Heart left ventricle (tissue), 16 donors: ENCODE results near the gene TNFRSF8. TPM values are rescaled to one million over a fixed set of nuclear protein-coding genes. Genes with fewer than 3 reads are reported as not detected.
A peak's percentile ranks its signal among the peaks of the same experiment; 100 is the strongest.
"Not testable (repeated sequence)": the region's sequence is repeated elsewhere in the genome, so short reads cannot be mapped to it uniquely, and the experiment has no call there.

Experiments
- ATAC-seq, 4 donors: fragments of 200-7000 bp; cut with Tn5 transposase; one replicate each; pipeline ENCODE4 v1.9.1; 2020 to 2022; ENCODE audit warnings: moderate library complexity in 4 of 4, mild to moderate bottlenecking in 3 of 4, moderate number of reproducible peaks in 1 of 4
- DNase-seq, 5 donors: peaks; one replicate each; pipeline ENCODE4 v3.0.0-alpha.2; 2020
- H3K27ac ChIP-seq, 12 donors: fragments of 200-600 bp; sonication (generic) in 4 of 12; one replicate each; pipeline versions ENCODE4 v1.5.0 to v1.8.0; 2016 to 2022; ENCODE audit warnings: mild to moderate bottlenecking in 2 of 12
- H3K27me3 ChIP-seq, 9 donors: fragments of 200-600 bp; sonication (generic) in 2 of 9; one replicate each; pipeline versions ENCODE4 v1.5.1 to v1.8.0; 2016 to 2022; ENCODE audit warnings: mild to moderate bottlenecking in 3 of 9
- H3K36me3 ChIP-seq, 9 donors: fragments of 200-600 bp; sonication (generic) in 2 of 9; one replicate each; pipeline versions ENCODE4 v1.5.0 to v1.8.0; 2018 to 2022; ENCODE audit warnings: mild to moderate bottlenecking in 2 of 9
- H3K4me1 ChIP-seq, 12 donors: fragments of 200-600 bp; sonication (generic) in 4 of 12; one replicate each; pipeline versions ENCODE4 v1.5.0 to v1.8.0; 2016 to 2022; ENCODE audit warnings: mild to moderate bottlenecking in 3 of 12
- H3K4me3 ChIP-seq, 12 donors: fragments of 200-600 bp; sonication (generic) in 4 of 12; one replicate each; pipeline versions ENCODE4 v1.5.0 to v1.8.0; 2017 to 2022; ENCODE audit warnings: mild to moderate bottlenecking in 9 of 12, moderate library complexity in 4 of 12
- H3K9me3 ChIP-seq, 12 donors: fragments of 200-600 bp; sonication (generic) in 4 of 12; one replicate each; pipeline versions ENCODE4 v1.5.0 to v1.8.0; 2016 to 2022; ENCODE audit warnings: mild to moderate bottlenecking in 1 of 12
- POLR2A ChIP-seq, 2 donors: fragments of 450-650 bp; IDR thresholded peaks; one replicate each; pipeline ENCODE4 v1.6.1; 2017; ENCODE audit warnings: antibody characterized with exemption in 2 of 2, mild to moderate bottlenecking in 2 of 2, moderate library complexity in 2 of 2
- WGBS, 4 donors: extraction: QIAGEN DNeasy Blood & Tissue Kit in 2 of 4; methylation state at CpG; one replicate each; pipeline versions ENCODE4 v1.1.5 to v1.1.7; 2013 to 2018; 5-methylcytosine and 5-hydroxymethylcytosine counted together
- intact Hi-C, 10 donors: fragments of 100-400 bp; cut with DNase I; formaldehyde crosslinking; loops; one replicate each; pipeline versions ENCODE4 v1.11.1 to v1.14.2; 2022
- polyA plus RNA-seq, 2 donors: library from polyadenylated mRNA; stranded (reverse); fragments of 200-250 nt; gene quantifications; one replicate each; pipeline ENCODE4 v1.2.3, GENCODE V29; 2013
- total RNA-seq, 9 donors: library from RNA; depleted of rRNA in 2 of 9; stranded (reverse); fragments of >200 nt in 2 of 9; fragmentation: NEBNext Ultra II Directional in 3 of 9; extraction: Animal tissue kit (Norgen Biotek cat#: 25700) in 3 of 9; gene quantifications; one replicate each; pipeline versions ENCODE4 v1.1.0 to v1.2.4, GENCODE V29; 2016 to 2023
- TF ChIP-seq, protein P1 (sequence below), 12 donors: fragments of 200-600 bp; sonication (generic) in 4 of 12; IDR thresholded peaks; one replicate each; pipeline versions ENCODE4 v1.5.0 to v1.8.0; 2018 to 2022; ENCODE audit warnings: antibody characterized with exemption in 12 of 12, mild to moderate bottlenecking in 5 of 12
- donor health status: ischemic (EF 13 %, LVEDD 7.1; RV severe dilation, severe dysfunction).
- donor health status: healthy with polysubstance abuse.
- donor health status: DM: no; HTN: yes; CAD: no.
- donor health status: DM: no; HTN: no; CAD: no.
- donor health status: ischemic (EF 25% LVEDD 6.9; RV normal size, moderate dysfunction).
- donor health status: ischemic (EF 25% LVEDD 5.7; RV mildly dilated, moderate dysfunction).
- donor health status: healthy.
- donor health status: DM: yes; HTN: yes; CAD: no.
- donor health status: ischemic (EF 35%, LVEDD 5.7; RV mildly dilated, moderate dysfunction).
- donor health status: nonischemic (EF 11% LVEDD 7.7; RV severe dilation, severe dysfunction).
- donor health status: DM: yes; HTN: yes; CAD: no.
- donor health status: PGD.
- donor health status: ischemic (EF 29% LVEDD 5.4; RV normal size, mild dysfunction).
- donor health status: nonischemic (EF 23%, LVEDD 6.1; RV moderate dilation, normal function).

Gene TNFRSF8
- total and polyA plus RNA-seq, 11 donors = 0.51 to 4.5 (median 0.76) TPM

DNA sequence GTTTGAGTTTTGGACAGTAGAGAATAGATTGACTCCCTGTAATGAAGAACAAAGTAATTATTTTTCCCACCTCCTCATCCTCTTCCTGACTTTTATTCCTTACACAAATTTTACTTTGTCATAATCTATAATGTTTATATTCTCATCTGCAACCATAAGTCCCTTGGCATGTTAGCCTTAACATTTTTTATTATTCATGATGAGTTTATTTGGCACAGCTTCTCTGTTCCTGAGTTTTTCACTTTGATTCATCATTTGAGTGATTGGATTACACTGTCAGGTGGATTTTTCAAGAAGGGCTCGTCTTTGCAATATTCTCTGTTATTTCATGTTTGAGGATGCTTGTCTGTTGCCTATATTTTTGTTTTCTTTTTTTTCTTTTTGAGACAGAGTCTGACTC lies 35.7 kb downstream of the TNFRSF8 start:
- Histone ChIP-seq H3K4me1 (no peaks in the 10 kb centered on the region), H3K4me3 (no peak overlapping the region), H3K27ac (no peak overlapping the region), H3K27me3 (peaks cover 0 to 1% (median 0%) of the 10 kb centered on the region in 9 donors), H3K9me3 (peaks cover 0 to 19% (median 0%) of the 10 kb centered on the region in 12 donors), H3K36me3 (no peaks in the 10 kb centered on the region)
- intact Hi-C loops = loop anchor here in 1 of 10 donors (10.0 kb wide), 1 partner anchor 64 kb away; no protein-coding TSS in a partner anchor
- 64 to 70% (median 67%) methylated on average over 1 of the region's 1 CpG for WGBS, 4 donors
- no peak for ATAC-seq
- no peak for TF ChIP-seq POLR2A (IDR thresholded peaks at IDR 0.05)
- TF ChIP-seq, protein P1, sequence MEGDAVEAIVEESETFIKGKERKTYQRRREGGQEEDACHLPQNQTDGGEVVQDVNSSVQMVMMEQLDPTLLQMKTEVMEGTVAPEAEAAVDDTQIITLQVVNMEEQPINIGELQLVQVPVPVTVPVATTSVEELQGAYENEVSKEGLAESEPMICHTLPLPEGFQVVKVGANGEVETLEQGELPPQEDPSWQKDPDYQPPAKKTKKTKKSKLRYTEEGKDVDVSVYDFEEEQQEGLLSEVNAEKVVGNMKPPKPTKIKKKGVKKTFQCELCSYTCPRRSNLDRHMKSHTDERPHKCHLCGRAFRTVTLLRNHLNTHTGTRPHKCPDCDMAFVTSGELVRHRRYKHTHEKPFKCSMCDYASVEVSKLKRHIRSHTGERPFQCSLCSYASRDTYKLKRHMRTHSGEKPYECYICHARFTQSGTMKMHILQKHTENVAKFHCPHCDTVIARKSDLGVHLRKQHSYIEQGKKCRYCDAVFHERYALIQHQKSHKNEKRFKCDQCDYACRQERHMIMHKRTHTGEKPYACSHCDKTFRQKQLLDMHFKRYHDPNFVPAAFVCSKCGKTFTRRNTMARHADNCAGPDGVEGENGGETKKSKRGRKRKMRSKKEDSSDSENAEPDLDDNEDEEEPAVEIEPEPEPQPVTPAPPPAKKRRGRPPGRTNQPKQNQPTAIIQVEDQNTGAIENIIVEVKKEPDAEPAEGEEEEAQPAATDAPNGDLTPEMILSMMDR (IDR thresholded peaks at IDR 0.05) = no peak
- DNase-seq = no peak

DNA sequence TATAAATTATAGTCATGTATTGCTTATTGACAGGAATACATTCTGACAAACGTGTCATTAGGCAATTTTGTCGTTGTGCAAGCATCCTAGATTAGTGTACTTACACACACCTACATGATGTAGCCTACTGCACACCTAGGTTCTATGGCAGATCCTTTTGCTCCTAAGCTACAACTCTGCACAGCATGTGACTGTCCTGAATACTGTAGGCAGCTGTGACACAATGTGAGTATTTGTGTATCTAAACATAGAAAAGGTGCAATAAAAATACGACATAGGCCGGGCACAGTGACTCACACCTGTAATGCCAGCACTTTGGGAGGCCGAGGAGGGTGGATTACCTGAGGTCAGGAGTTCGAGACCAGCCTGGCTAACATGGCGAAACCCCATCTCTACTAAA lies 36.5 kb downstream of the TNFRSF8 start:
- TF ChIP-seq POLR2A (IDR thresholded peaks at IDR 0.05) = no peak
- TF ChIP-seq, protein P1 (IDR thresholded peaks at IDR 0.05) = no peak
- intact Hi-C loops = loop anchor here in 1 of 10 donors (10.0 kb wide), 1 partner anchor 65 kb away; no protein-coding TSS in a partner anchor
- H3K36me3 ChIP-seq = no peaks in the 10 kb centered on the region
- peak in 1 of 5 donors; percentile 5 for DNase-seq
- no peak overlapping the region for H3K27ac ChIP-seq
- no peak for ATAC-seq
- WGBS, 4 donors = 74 to 90% (median 85%) methylated on average over 7 of the region's 7 CpGs
- no peak overlapping the region for H3K4me3 ChIP-seq
- peaks cover 0 to 7% (median 0%) of the 10 kb centered on the region in 9 donors for H3K27me3 ChIP-seq
- no peaks in the 10 kb centered on the region for H3K4me1 ChIP-seq
- peaks cover 0 to 19% (median 0%) of the 10 kb centered on the region in 12 donors for H3K9me3 ChIP-seq

DNA sequence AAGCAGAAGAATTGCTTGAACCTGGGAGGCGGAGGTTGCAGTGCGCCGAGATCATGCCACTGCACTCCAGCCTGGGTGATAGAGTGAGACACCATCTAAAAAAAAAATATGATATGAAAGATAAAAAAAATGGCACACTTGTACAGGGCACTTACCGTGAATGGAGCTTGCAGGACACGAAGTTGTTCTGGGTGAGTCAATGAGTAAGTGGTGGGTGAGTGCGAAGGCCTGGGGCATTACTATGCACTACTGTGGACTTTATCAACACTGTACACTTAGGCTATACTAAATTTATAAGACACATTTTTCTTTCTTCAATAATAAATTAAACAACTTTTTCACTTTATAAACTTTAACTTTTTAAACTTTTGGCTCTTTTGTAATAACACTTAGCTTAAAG lies 37.0 kb downstream of the TNFRSF8 start:
- H3K27me3 ChIP-seq = peaks cover 0 to 11% (median 0%) of the 10 kb centered on the region in 9 donors
- TF ChIP-seq, protein P1 (IDR thresholded peaks at IDR 0.05) = no peak
- no peak for TF ChIP-seq POLR2A (IDR thresholded peaks at IDR 0.05)
- H3K9me3 ChIP-seq = peaks cover 0 to 19% (median 0%) of the 10 kb centered on the region in 12 donors
- ATAC-seq (no peak), DNase-seq (no peak)
- no peak overlapping the region for H3K27ac ChIP-seq
- 93 to 94% (median 94%) methylated on average over 6 of the region's 6 CpGs for WGBS, 4 donors
- H3K4me1 ChIP-seq = no peaks in the 10 kb centered on the region
- H3K4me3 ChIP-seq = no peak overlapping the region
- intact Hi-C loops = no loop called here
- H3K36me3 ChIP-seq = no peaks in the 10 kb centered on the region

DNA sequence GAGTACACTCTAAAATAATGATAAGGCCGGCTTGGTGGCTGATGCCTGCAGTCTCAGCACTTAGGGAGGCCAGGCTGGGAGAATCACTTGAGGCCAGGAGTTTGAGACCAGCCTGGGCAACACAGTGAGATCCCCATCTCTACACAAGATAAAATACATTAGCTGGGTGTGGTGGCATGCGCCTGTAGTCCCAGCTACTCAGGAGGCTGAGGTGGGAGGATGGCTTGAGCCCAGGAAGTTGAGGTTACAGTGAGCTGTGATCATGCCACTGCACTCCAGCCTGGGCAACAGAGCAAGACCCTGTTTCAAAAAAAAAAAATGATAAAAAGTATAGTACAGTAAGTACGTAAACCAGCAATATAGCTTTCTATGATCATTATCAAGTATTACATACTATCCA lies 38.0 kb downstream of the TNFRSF8 start:
- 85 to 99% (median 88%) methylated on average over 3 of the region's 3 CpGs for WGBS, 4 donors
- DNase-seq, H3K4me3 ChIP-seq, H3K27ac ChIP-seq, H3K36me3 ChIP-seq, intact Hi-C loops, H3K4me1 ChIP-seq, ATAC-seq: not testable (repeated sequence)
- peaks cover 0 to 13% (median 0%) of the 10 kb centered on the region in 9 donors for H3K27me3 ChIP-seq
- H3K9me3 ChIP-seq = peaks cover 0 to 19% (median 0%) of the 10 kb centered on the region in 12 donors

DNA sequence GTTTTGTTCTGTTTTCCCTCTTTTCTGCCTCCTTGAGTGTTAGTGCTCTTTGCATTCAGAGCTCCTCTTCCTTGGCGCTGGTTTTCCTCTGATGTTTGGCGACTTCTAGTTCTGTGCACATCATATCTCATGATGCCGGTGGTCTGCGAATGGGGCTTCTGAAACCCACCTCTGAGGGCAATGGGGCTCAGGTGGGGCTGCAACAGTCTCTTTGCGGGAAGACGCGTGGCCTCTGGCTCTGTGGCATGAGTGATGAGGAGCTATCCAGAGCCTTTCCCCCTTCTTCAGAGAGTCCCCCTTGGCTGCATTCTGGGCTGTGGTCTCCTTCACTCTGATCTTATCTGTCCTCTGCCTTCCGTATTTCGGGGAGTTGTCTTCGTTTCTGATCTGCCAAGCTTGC lies 39.0 kb downstream of the TNFRSF8 start:
- intact Hi-C loops = no loop called here
- 92 to 94% (median 93%) methylated on average over 10 of the region's 10 CpGs for WGBS, 4 donors
- no peak for TF ChIP-seq POLR2A (IDR thresholded peaks at IDR 0.05)
- TF ChIP-seq, protein P1 (IDR thresholded peaks at IDR 0.05) = no peak
- no peak overlapping the region for H3K27ac ChIP-seq
- no peaks in the 10 kb centered on the region for H3K4me1 ChIP-seq
- H3K27me3 ChIP-seq = peaks cover 0 to 18% (median 0%) of the 10 kb centered on the region in 9 donors
- no peak for ATAC-seq
- no peaks in the 10 kb centered on the region for H3K36me3 ChIP-seq
- peaks cover 0 to 19% (median 0%) of the 10 kb centered on the region in 12 donors for H3K9me3 ChIP-seq
- no peak for DNase-seq
- H3K4me3 ChIP-seq = no peak overlapping the region
